NCI-H2107 (cell line): ENCODE data around the gene GJC1.
"Not testable (repeated sequence)": the region's sequence is repeated elsewhere in the genome, so short reads cannot be mapped to it uniquely, and the experiment has no call there.

Experiments
- DNase-seq: peaks from one replicate; lab custom pipeline; 2025; lab: John Stamatoyannopoulos, UW

Gene GJC1

GRCh38 chr17:44844390-44844830 lies 14.3 kb upstream of the GJC1 start:
- no peak for DNase-seq

GRCh38 chr17:44842748-44843147 lies 12.7 kb upstream of the GJC1 start:
- no peak for DNase-seq

- DNase-seq = no peak
Measured at GRCh38 chr17:44840936-44841335, 10.8 kb upstream of the GJC1 start.

GRCh38 chr17:44840274-44840673 lies 10.2 kb upstream of the GJC1 start:
- DNase-seq = no peak

- no peak for DNase-seq
Measured at GRCh38 chr17:44837196-44837595, 7.1 kb upstream of the GJC1 start.

- no peak for DNase-seq
Measured at GRCh38 chr17:44832805-44833204, 2.7 kb upstream of the GJC1 start.

GRCh38 chr17:44831371-44831770 lies 1.3 kb upstream of the GJC1 start:
- no peak for DNase-seq

- DNase-seq = no peak
Measured at GRCh38 chr17:44830359-44831288, 537 bp upstream of the GJC1 start.

GRCh38 chr17:44828919-44829522 lies 1.1 kb downstream of the GJC1 start:
- no peak for DNase-seq

- no peak for DNase-seq
Measured at GRCh38 chr17:44827863-44828262, 2.2 kb downstream of the GJC1 start.

- DNase-seq = no peak
Measured at GRCh38 chr17:44826123-44826790, 3.8 kb downstream of the GJC1 start.

GRCh38 chr17:44825236-44825635 lies 4.9 kb downstream of the GJC1 start:
- not testable (repeated sequence) for DNase-seq

GRCh38 chr17:44820631-44821212 lies 9.4 kb downstream of the GJC1 start:
- peak; percentile 77 for DNase-seq

GRCh38 chr17:44818508-44818907 lies 11.6 kb downstream of the GJC1 start:
- not testable (repeated sequence) for DNase-seq

GRCh38 chr17:44812263-44812662 lies 17.8 kb downstream of the GJC1 start:
- DNase-seq = no peak

GRCh38 chr17:44808656-44809388 lies 21.3 kb downstream of the GJC1 start:
- DNase-seq = not testable (repeated sequence)

- no peak for DNase-seq
Measured at GRCh38 chr17:44808156-44808555, 21.9 kb downstream of the GJC1 start.

- no peak for DNase-seq
Measured at GRCh38 chr17:44807817-44808155, 22.3 kb downstream of the GJC1 start.

GRCh38 chr17:44807093-44807816 lies 22.8 kb downstream of the GJC1 start:
- DNase-seq = no peak

GRCh38 chr17:44804302-44805089 lies 25.6 kb downstream of the GJC1 start:
- DNase-seq = no peak
